ENCODE measurements around the gene ARHGEF3. TPM values are rescaled to one million over a fixed set of nuclear protein-coding genes. Genes with fewer than 3 reads are reported as not detected.

The ARHGEF3 gene
- total and polyA plus RNA-seq, 4 donors: 10.4 to 40.9 (median 21.0) TPM

DNA sequence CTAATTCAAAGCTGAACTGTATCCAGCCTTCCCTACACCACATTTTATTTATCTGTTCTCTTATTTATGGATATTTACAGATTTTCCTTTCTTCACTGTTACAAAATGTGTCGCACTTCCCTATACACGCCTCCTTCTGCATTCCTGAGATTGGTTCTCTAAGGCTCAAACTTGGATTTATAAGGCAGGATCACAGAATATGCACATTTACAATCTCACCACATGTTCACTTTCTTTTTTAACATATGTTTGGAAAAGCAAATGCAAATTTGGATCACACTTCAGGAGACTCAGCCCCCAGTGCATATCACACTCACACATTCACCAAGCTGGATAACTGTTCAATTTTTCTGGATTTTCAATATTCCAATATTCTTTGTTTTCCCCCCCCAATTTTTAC is 31.8 kb upstream of the ARHGEF3 start:
- no peaks in the 10 kb centered on the region for H3K27me3 ChIP-seq (ENCODE audit: control insufficient read depth in 3 of 3, insufficient read depth in 3 of 3, low read length in 2 of 3)
- TF ChIP-seq, protein P1, sequence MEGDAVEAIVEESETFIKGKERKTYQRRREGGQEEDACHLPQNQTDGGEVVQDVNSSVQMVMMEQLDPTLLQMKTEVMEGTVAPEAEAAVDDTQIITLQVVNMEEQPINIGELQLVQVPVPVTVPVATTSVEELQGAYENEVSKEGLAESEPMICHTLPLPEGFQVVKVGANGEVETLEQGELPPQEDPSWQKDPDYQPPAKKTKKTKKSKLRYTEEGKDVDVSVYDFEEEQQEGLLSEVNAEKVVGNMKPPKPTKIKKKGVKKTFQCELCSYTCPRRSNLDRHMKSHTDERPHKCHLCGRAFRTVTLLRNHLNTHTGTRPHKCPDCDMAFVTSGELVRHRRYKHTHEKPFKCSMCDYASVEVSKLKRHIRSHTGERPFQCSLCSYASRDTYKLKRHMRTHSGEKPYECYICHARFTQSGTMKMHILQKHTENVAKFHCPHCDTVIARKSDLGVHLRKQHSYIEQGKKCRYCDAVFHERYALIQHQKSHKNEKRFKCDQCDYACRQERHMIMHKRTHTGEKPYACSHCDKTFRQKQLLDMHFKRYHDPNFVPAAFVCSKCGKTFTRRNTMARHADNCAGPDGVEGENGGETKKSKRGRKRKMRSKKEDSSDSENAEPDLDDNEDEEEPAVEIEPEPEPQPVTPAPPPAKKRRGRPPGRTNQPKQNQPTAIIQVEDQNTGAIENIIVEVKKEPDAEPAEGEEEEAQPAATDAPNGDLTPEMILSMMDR (IDR thresholded peaks at IDR 0.05; ENCODE audit: control extremely low read depth, extremely low read depth): no peak
- peak overlapping the region in 1 of 2 donors; percentile 43 for H3K9ac ChIP-seq (ENCODE audit: insufficient read depth in 1 of 2, low read length in 2 of 2)
- H3K4me1 ChIP-seq (ENCODE audit: control insufficient read depth in 5 of 5, insufficient read depth in 5 of 5, low read length in 5 of 5): peaks cover 0 to 14% (median 2%) of the 10 kb centered on the region in 5 donors
- WGBS, 2 donors: 48 to 77% methylated on average over 2 of the region's 2 CpGs
- no peaks in the 10 kb centered on the region for H3K9me3 ChIP-seq (ENCODE audit: control insufficient read depth in 4 of 4, insufficient read depth in 3 of 4, low read length in 3 of 4)
- no peak overlapping the region for H3K4me3 ChIP-seq
- no peak for ATAC-seq (ENCODE audit: insufficient read depth, low FRiP score)
- H3K27ac ChIP-seq (ENCODE audit: low read depth in 1 of 2, low read length in 1 of 2): no peak overlapping the region
- no peaks in the 10 kb centered on the region for H3K36me3 ChIP-seq (ENCODE audit: control insufficient read depth in 4 of 4, insufficient read depth in 4 of 4, low read length in 4 of 4)
- DNase-seq: no peak

DNA sequence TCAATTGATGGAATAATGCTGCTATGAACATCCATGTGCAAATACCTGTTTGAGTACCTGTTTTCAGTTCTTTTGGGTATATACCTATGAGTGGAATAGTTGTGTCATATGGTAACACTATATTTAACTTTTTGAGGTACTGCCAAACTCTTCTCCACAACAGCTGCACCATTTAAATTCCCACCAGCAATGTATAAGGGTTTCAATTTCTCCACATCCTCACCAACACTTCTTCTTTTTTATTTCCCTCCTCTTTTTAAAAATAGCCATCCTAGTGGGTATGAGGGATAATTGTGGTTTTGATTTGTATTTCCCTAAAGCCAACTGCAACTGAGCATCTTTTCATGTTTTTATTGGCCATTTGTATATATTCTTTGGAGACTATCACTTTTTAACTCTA is 31.3 kb upstream of the ARHGEF3 start:
- Histone ChIP-seq H3K27ac (ENCODE audit: low read depth in 1 of 2, low read length in 1 of 2) (no peak overlapping the region), H3K36me3 (ENCODE audit: control insufficient read depth in 4 of 4, insufficient read depth in 4 of 4, low read length in 4 of 4) (no peaks in the 10 kb centered on the region), H3K27me3 (ENCODE audit: control insufficient read depth in 3 of 3, insufficient read depth in 3 of 3, low read length in 2 of 3) (no peaks in the 10 kb centered on the region), H3K9ac (ENCODE audit: insufficient read depth in 1 of 2, low read length in 2 of 2) (no peak overlapping the region), H3K9me3 (ENCODE audit: control insufficient read depth in 4 of 4, insufficient read depth in 3 of 4, low read length in 3 of 4) (no peaks in the 10 kb centered on the region), H3K4me1 (ENCODE audit: control insufficient read depth in 5 of 5, insufficient read depth in 5 of 5, low read length in 5 of 5) (peaks cover 0 to 14% (median 2%) of the 10 kb centered on the region in 5 donors), H3K4me3 (no peak overlapping the region)
- TF ChIP-seq, protein P1 (IDR thresholded peaks at IDR 0.05; ENCODE audit: control extremely low read depth, extremely low read depth): no peak
- ATAC-seq (ENCODE audit: insufficient read depth, low FRiP score) (no peak), DNase-seq (peak in 2 of 3 donors; percentile 64 to 76)

DNA sequence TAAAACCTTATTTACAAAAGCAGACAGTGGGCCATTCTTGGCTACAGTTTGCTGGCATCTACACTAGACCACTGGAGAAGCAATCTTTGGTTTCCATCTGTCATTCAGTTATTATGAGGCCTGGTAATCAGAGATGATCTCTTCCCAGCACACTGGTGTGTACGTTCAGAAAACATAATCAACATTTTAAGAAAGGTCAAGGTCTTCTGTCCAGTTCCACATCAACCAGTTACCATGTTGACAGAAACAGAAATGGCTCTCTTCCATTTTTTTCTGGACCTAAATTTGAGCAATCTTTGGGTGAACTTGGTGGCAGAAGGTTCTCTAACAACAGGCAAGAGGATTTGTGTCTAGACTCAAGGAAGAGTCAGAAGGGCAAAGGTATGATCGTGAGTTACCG is 29.8 kb upstream of the ARHGEF3 start:
- H3K36me3 ChIP-seq (ENCODE audit: control insufficient read depth in 4 of 4, insufficient read depth in 4 of 4, low read length in 4 of 4): no peaks in the 10 kb centered on the region
- no peak overlapping the region for H3K9ac ChIP-seq (ENCODE audit: insufficient read depth in 1 of 2, low read length in 2 of 2)
- H3K4me1 ChIP-seq (ENCODE audit: control insufficient read depth in 5 of 5, insufficient read depth in 5 of 5, low read length in 5 of 5): peaks cover 0 to 14% (median 2%) of the 10 kb centered on the region in 5 donors
- ATAC-seq (ENCODE audit: insufficient read depth, low FRiP score) (no peak), DNase-seq (no peak)
- no peak overlapping the region for H3K27ac ChIP-seq (ENCODE audit: low read depth in 1 of 2, low read length in 1 of 2)
- no peaks in the 10 kb centered on the region for H3K27me3 ChIP-seq (ENCODE audit: control insufficient read depth in 3 of 3, insufficient read depth in 3 of 3, low read length in 2 of 3)
- H3K4me3 ChIP-seq: no peak overlapping the region
- H3K9me3 ChIP-seq (ENCODE audit: control insufficient read depth in 4 of 4, insufficient read depth in 3 of 4, low read length in 3 of 4): no peaks in the 10 kb centered on the region
- WGBS, 2 donors: 86 to 90% methylated on average over 3 of the region's 3 CpGs
- TF ChIP-seq, protein P1 (IDR thresholded peaks at IDR 0.05; ENCODE audit: control extremely low read depth, extremely low read depth): no peak

DNA sequence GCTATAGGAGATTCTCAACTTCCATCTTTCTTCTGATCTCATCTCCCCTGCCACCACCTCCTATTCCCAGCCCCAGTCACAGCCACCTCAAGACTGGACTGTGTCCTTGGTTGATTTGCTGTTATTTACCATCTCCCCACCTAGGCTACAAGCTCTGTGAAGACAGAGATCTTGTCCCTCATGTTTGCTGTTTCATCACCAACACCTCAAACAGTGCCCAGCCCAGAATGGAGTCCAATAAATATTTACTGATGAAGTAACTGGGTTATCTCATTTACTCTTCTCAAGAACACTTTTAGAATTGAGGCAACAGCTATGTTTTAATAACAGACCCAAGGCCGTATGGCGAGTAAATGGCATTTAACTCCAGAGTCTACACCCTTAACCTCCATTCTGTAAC is 29.1 kb upstream of the ARHGEF3 start:
- Histone ChIP-seq H3K27me3 (ENCODE audit: control insufficient read depth in 3 of 3, insufficient read depth in 3 of 3, low read length in 2 of 3) (no peaks in the 10 kb centered on the region), H3K9me3 (ENCODE audit: control insufficient read depth in 4 of 4, insufficient read depth in 3 of 4, low read length in 3 of 4) (no peaks in the 10 kb centered on the region), H3K36me3 (ENCODE audit: control insufficient read depth in 4 of 4, insufficient read depth in 4 of 4, low read length in 4 of 4) (no peaks in the 10 kb centered on the region), H3K4me3 (no peak overlapping the region), H3K9ac (ENCODE audit: insufficient read depth in 1 of 2, low read length in 2 of 2) (no peak overlapping the region), H3K4me1 (ENCODE audit: control insufficient read depth in 5 of 5, insufficient read depth in 5 of 5, low read length in 5 of 5) (peaks cover 0 to 14% (median 2%) of the 10 kb centered on the region in 5 donors), H3K27ac (ENCODE audit: low read depth in 1 of 2, low read length in 1 of 2) (no peak overlapping the region)
- no peak for DNase-seq
- TF ChIP-seq, protein P1 (IDR thresholded peaks at IDR 0.05; ENCODE audit: control extremely low read depth, extremely low read depth): no peak
- ATAC-seq (ENCODE audit: insufficient read depth, low FRiP score): no peak
- WGBS, 2 donors: 71 to 94% methylated on average over 2 of the region's 2 CpGs

Measured in lung (tissue), 12 donors.